MM.1S (cell line): ENCODE measurements around the gene MAPK10.

ENCODE experiments used
- DNase-seq: peaks from one replicate; pipeline ENCODE4 v3.0.0-alpha.2; 2015
- H2AFZ ChIP-seq: fragments of 300-600 bp; sonication (generic); 2 replicates; pipeline ENCODE4 v1.6.0; 2016; ENCODE audit warnings: antibody characterized with exemption, low read length
- H3F3A ChIP-seq: fragments of 300-600 bp; sonication (generic); 2 replicates; pipeline ENCODE4 v1.6.1; 2016; ENCODE audit warnings: mild to moderate bottlenecking, antibody characterized with exemption, low read length, moderate library complexity, mixed read lengths; ENCODE audit not compliant: insufficient read depth
- H3K27ac ChIP-seq: fragments of 300-600 bp; sonication (generic); 2 replicates; pipeline ENCODE4 v1.5.1; 2016; ENCODE audit warnings: mild to moderate bottlenecking, low read length
- H3K27me3 ChIP-seq: fragments of 300-600 bp; sonication (generic); replicated peaks from 2 replicates; pipeline ENCODE4 v1.6.0; 2016; ENCODE audit warnings: low read length; ENCODE audit not compliant: insufficient read depth
- H3K36me3 ChIP-seq: fragments of 300-600 bp; sonication (generic); replicated peaks from 2 replicates; pipeline ENCODE4 v1.6.1; 2016; ENCODE audit warnings: mild to moderate bottlenecking, low read length, mixed read lengths; ENCODE audit not compliant: insufficient read depth
- H3K4me1 ChIP-seq: fragments of 300-600 bp; sonication (generic); 2 replicates; pipeline ENCODE4 v1.6.1; 2016; ENCODE audit warnings: low read length, mixed read lengths
- H3K4me2 ChIP-seq: fragments of 300-600 bp; sonication (generic); 2 replicates; pipeline ENCODE4 v1.6.0; 2016; ENCODE audit warnings: low read depth, low read length
- H3K4me3 ChIP-seq: fragments of 300-600 bp; sonication (generic); 2 replicates; pipeline ENCODE4 v1.5.1; 2016; ENCODE audit warnings: low read length, mixed read lengths
- H3K79me2 ChIP-seq: fragments of 300-600 bp; sonication (generic); 2 replicates; pipeline ENCODE4 v1.6.1; 2016; ENCODE audit warnings: mixed run types, low read length, mixed read lengths
- H3K9ac ChIP-seq: fragments of 300-600 bp; sonication (generic); 2 replicates; pipeline ENCODE4 v1.6.1; 2016; ENCODE audit warnings: low read length, mixed read lengths
- H3K9me2 ChIP-seq: fragments of 300-600 bp; sonication (generic); replicated peaks from 2 replicates; pipeline ENCODE4 v1.6.1; 2016; ENCODE audit warnings: mild to moderate bottlenecking, low read length, mixed read lengths; ENCODE audit not compliant: insufficient read depth
- H3K9me3 ChIP-seq: fragments of 300-600 bp; sonication (generic); replicated peaks from 2 replicates; pipeline ENCODE4 v1.6.1; 2016; ENCODE audit warnings: mild to moderate bottlenecking, low read length, mixed read lengths; ENCODE audit not compliant: insufficient read depth
- H4K20me1 ChIP-seq: fragments of 300-600 bp; sonication (generic); 2 replicates; pipeline ENCODE4 v1.6.1; 2016; ENCODE audit warnings: mild to moderate bottlenecking, low read length, moderate library complexity, mixed read lengths; ENCODE audit not compliant: insufficient read depth
- EZH2 ChIP-seq: fragments of 300-600 bp; sonication (generic); optimal IDR thresholded peaks from 2 replicates; pipeline ENCODE3; 2017; ENCODE audit warnings: low read depth, mild to moderate bottlenecking, antibody characterized with exemption, low read length, mixed read lengths
- EZH2phosphoT487 ChIP-seq: fragments of 300-600 bp; sonication (generic); IDR thresholded peaks from 2 replicates; pipeline ENCODE4 v1.6.1; 2018; ENCODE audit warnings: antibody characterized with exemption, low read length
- TF ChIP-seq, protein P1 (sequence below): fragments of 300-600 bp; sonication (generic); IDR thresholded peaks from 2 replicates; pipeline ENCODE4 v1.5.1; 2016; ENCODE audit warnings: antibody characterized with exemption, low read length, mixed read lengths

MAPK10 gene

DNA sequence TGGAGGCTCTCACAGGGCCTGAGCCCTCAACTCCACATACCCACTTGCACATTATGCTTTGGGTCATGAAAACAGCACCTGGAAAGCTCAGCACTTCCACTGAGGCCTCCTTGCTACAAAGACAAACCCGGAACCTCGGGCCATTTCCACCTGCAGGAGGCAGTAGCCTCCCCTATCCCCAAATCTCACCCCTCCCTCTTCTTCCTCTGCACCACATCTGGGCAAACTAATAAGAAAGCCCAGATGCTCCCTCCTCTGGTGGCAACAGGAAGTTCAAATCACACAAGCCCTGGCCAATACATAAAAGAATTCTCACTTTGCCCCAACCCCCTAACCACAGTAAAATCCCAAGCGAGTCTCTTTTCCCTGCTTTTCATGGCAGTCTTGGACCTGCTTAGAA is 136.4 kb downstream of the MAPK10 start:
- TF ChIP-seq EZH2phosphoT487 = no peak
- TF ChIP-seq, protein P1, sequence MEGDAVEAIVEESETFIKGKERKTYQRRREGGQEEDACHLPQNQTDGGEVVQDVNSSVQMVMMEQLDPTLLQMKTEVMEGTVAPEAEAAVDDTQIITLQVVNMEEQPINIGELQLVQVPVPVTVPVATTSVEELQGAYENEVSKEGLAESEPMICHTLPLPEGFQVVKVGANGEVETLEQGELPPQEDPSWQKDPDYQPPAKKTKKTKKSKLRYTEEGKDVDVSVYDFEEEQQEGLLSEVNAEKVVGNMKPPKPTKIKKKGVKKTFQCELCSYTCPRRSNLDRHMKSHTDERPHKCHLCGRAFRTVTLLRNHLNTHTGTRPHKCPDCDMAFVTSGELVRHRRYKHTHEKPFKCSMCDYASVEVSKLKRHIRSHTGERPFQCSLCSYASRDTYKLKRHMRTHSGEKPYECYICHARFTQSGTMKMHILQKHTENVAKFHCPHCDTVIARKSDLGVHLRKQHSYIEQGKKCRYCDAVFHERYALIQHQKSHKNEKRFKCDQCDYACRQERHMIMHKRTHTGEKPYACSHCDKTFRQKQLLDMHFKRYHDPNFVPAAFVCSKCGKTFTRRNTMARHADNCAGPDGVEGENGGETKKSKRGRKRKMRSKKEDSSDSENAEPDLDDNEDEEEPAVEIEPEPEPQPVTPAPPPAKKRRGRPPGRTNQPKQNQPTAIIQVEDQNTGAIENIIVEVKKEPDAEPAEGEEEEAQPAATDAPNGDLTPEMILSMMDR = peak; percentile 56
- H3K4me1 ChIP-seq = no peaks in the 10 kb centered on the region
- H3K9ac ChIP-seq = no peak overlapping the region
- no peaks in the 10 kb centered on the region for H3K79me2 ChIP-seq
- no peaks in the 10 kb centered on the region for H3K27me3 ChIP-seq
- no peaks in the 10 kb centered on the region for H3F3A ChIP-seq
- H3K9me3 ChIP-seq = no peaks in the 10 kb centered on the region; the same call in 1 of the 2 replicates
- no peak overlapping the region for H2AFZ ChIP-seq
- peak; percentile 37 for DNase-seq
- no peaks in the 10 kb centered on the region for H3K36me3 ChIP-seq
- no peak overlapping the region for H3K4me3 ChIP-seq
- no peak overlapping the region for H3K4me2 ChIP-seq
- H3K27ac ChIP-seq = no peak overlapping the region
- no peaks in the 10 kb centered on the region for H4K20me1 ChIP-seq
- no peaks in the 10 kb centered on the region for H3K9me2 ChIP-seq

DNA sequence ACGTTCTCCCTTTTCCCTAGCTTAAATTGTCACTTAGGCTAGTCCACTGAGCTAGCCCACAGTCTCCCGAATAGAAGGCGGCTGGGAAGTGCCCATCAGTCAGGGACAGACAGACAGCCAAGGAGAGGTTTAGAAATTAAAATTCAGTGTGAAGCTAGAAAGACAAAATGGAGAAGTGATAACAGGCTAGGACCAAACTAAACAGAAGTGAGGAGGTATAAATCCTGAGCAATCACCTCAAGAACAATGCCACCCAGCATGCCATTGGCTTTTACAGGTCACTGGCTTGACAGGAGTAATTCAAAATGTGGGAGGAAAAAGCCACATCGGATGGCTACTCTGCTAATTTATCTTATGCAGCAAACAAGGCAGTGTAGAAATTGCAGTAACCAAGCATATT is 138.9 kb downstream of the MAPK10 start:
- Histone ChIP-seq H3K9me3 (no peaks in the 10 kb centered on the region; the same call in 1 of the 2 replicates), H3K36me3 (no peaks in the 10 kb centered on the region), H3K4me1 (no peaks in the 10 kb centered on the region), H4K20me1 (no peaks in the 10 kb centered on the region), H2AFZ (no peak overlapping the region), H3K79me2 (no peaks in the 10 kb centered on the region), H3K4me2 (no peak overlapping the region), H3K27me3 (no peaks in the 10 kb centered on the region), H3F3A (no peaks in the 10 kb centered on the region), H3K27ac (no peak overlapping the region), H3K4me3 (no peak overlapping the region), H3K9ac (no peak overlapping the region), H3K9me2 (no peaks in the 10 kb centered on the region)
- DNase-seq = no peak
- TF ChIP-seq, protein P1 = no peak
- no peak for TF ChIP-seq EZH2phosphoT487
- no peak for TF ChIP-seq EZH2

DNA sequence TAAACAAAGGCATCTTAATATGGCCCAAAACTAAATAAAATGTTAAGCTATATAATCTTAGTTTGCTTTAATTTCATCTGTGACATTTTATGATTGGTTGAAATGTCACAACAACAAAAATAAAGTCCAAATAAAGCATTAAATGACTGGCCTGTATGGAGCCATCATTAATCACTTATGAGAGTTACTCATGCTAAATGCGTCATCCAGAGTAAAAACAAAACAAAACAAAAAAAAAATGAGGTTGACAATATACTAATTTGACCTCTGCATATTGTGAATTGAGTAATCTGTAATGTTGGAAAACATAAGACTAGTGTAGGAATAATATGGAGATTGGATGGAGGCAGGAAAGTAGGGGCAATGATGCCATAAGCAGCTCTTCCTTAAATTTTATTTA is 139.7 kb downstream of the MAPK10 start:
- no peaks in the 10 kb centered on the region for H3K9me2 ChIP-seq
- no peaks in the 10 kb centered on the region for H3K27me3 ChIP-seq
- H3K36me3 ChIP-seq = no peaks in the 10 kb centered on the region
- H3K9me3 ChIP-seq = no peaks in the 10 kb centered on the region; the same call in 1 of the 2 replicates
- no peak for DNase-seq
- no peaks in the 10 kb centered on the region for H3F3A ChIP-seq
- no peak overlapping the region for H3K27ac ChIP-seq
- H3K4me3 ChIP-seq = no peak overlapping the region
- no peaks in the 10 kb centered on the region for H4K20me1 ChIP-seq
- TF ChIP-seq, protein P1 = no peak
- TF ChIP-seq EZH2 = no peak
- no peak for TF ChIP-seq EZH2phosphoT487
- no peak overlapping the region for H2AFZ ChIP-seq
- H3K4me1 ChIP-seq = no peaks in the 10 kb centered on the region
- no peak overlapping the region for H3K9ac ChIP-seq
- no peak overlapping the region for H3K4me2 ChIP-seq
- H3K79me2 ChIP-seq = no peaks in the 10 kb centered on the region
